ENCODE results near the gene FSCN2. TPM values are rescaled to one million over a fixed set of nuclear protein-coding genes. Genes with fewer than 3 reads are reported as not detected.
A peak's percentile ranks its signal among the peaks of the same experiment; 100 is the strongest.

The FSCN2 gene
- total and polyA plus RNA-seq, 2 of the 4 experiments (the other 2 are of a cell fraction) = 0.18 to 0.84 TPM

DNA sequence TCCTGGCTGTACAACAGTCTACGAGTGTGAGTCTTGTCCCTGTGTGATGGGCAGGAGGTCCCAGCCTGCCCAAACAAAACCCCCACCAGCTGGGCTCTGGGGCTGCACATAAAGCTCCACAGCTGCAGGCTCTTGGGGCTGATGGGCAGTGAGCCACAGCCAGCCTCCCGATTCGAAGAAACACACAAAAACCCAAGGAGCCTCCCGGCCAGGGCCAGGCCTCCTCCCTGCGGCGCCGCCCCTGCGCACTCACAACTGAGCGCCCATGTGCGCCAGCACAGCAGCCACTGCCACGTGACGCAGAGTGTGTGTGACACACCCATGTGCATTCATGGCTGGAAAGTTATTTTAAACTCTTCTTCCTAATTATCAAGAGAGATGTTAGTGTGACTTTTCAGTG, 54.6 kb downstream of the FSCN2 start:
- H3K4me1 ChIP-seq (ENCODE audit: control insufficient read depth, insufficient read depth, low read length) = peaks cover 22% of the 10 kb centered on the region
- ChIA-PET CTCF (no interaction called here), POLR2A (ENCODE audit: unreplicated experiment) (no interaction called here)
- TF ChIP-seq SMC3 (IDR thresholded peaks at IDR 0.05; ENCODE audit: low read depth, low read length) = no peak
- TF ChIP-seq, protein P1, sequence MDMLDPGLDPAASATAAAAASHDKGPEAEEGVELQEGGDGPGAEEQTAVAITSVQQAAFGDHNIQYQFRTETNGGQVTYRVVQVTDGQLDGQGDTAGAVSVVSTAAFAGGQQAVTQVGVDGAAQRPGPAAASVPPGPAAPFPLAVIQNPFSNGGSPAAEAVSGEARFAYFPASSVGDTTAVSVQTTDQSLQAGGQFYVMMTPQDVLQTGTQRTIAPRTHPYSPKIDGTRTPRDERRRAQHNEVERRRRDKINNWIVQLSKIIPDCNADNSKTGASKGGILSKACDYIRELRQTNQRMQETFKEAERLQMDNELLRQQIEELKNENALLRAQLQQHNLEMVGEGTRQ (IDR thresholded peaks at IDR 0.05; ENCODE audit: low read depth, low read length) = no peak
- no peak for TF ChIP-seq MAFK (IDR thresholded peaks at IDR 0.05; ENCODE audit: low read depth, low read length)
- TF ChIP-seq, protein P2, sequence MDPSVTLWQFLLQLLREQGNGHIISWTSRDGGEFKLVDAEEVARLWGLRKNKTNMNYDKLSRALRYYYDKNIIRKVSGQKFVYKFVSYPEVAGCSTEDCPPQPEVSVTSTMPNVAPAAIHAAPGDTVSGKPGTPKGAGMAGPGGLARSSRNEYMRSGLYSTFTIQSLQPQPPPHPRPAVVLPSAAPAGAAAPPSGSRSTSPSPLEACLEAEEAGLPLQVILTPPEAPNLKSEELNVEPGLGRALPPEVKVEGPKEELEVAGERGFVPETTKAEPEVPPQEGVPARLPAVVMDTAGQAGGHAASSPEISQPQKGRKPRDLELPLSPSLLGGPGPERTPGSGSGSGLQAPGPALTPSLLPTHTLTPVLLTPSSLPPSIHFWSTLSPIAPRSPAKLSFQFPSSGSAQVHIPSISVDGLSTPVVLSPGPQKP (IDR thresholded peaks at IDR 0.05; ENCODE audit: borderline replicate concordance, low read depth, low read length) = no peak
- TF ChIP-seq, protein P3, sequence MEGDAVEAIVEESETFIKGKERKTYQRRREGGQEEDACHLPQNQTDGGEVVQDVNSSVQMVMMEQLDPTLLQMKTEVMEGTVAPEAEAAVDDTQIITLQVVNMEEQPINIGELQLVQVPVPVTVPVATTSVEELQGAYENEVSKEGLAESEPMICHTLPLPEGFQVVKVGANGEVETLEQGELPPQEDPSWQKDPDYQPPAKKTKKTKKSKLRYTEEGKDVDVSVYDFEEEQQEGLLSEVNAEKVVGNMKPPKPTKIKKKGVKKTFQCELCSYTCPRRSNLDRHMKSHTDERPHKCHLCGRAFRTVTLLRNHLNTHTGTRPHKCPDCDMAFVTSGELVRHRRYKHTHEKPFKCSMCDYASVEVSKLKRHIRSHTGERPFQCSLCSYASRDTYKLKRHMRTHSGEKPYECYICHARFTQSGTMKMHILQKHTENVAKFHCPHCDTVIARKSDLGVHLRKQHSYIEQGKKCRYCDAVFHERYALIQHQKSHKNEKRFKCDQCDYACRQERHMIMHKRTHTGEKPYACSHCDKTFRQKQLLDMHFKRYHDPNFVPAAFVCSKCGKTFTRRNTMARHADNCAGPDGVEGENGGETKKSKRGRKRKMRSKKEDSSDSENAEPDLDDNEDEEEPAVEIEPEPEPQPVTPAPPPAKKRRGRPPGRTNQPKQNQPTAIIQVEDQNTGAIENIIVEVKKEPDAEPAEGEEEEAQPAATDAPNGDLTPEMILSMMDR (conservative IDR thresholded peaks at IDR 0.05; ENCODE audit: low read depth, low read length) = no peak
- TF ChIP-seq MAZ (IDR thresholded peaks at IDR 0.05; ENCODE audit: borderline replicate concordance, low read depth, low read length) = no peak
- H3K36me3 ChIP-seq (ENCODE audit: control insufficient read depth, insufficient read depth, low read length) = peaks cover 39% of the 10 kb centered on the region
- H3K79me1 ChIP-seq (ENCODE audit: low read depth in 1 of 2, low read length in 2 of 2) = peaks cover 14 to 76% of the 10 kb centered on the region in 2 experiments
- H2BK120ac ChIP-seq (ENCODE audit: low read depth, low read length) = no peak overlapping the region
- H3K9ac ChIP-seq (ENCODE audit: low read depth, low read length) = no peak overlapping the region
- no peak overlapping the region for H3K56ac ChIP-seq (ENCODE audit: extremely low read depth, insufficient read depth, low read length)
- no peak overlapping the region for H2AFZ ChIP-seq (replicated peaks; ENCODE audit: low read length, poor library complexity)
- no peak for DNase-seq
- H2BK5ac ChIP-seq (ENCODE audit: low read depth, low read length, poor library complexity, severe bottlenecking) = no peak overlapping the region
- H4K20me1 ChIP-seq (ENCODE audit: insufficient read depth, low read length) = peaks cover 70% of the 10 kb centered on the region
- in situ Hi-C loops (cut with MboI; ENCODE audit: low sequenced_read_pairs) (no loop called here), intact Hi-C loops (cut with micrococcal nuclease) (no loop called here), dilution Hi-C loops (cut with HindIII; ENCODE audit: low sequenced_read_pairs, unreplicated experiment) (no loop called here)
- no peak overlapping the region for H3K14ac ChIP-seq (replicated peaks; ENCODE audit: low read depth, low read length)
- no peak overlapping the region for H3K4me3 ChIP-seq (ENCODE audit: insufficient read depth, low read depth, low read length)
- no peak overlapping the region for H3K4ac ChIP-seq (ENCODE audit: low read depth, low read length)
- peaks cover 45% of the 10 kb centered on the region for H3K9me1 ChIP-seq (ENCODE audit: insufficient read depth, low read length)
- H3K4me2 ChIP-seq (ENCODE audit: low read depth, low read length) = no peak overlapping the region
- 82% methylated on average over 2 of the region's 12 CpGs; no CpG with 5 or more reads in 1 of the 2 experiments for WGBS, 2 experiments (ENCODE audit: extremely low coverage in 2 of 2, insufficient read length in 1 of 2)
- no peak for ATAC-seq (ENCODE audit: low read depth)
- no TSS peak for BruUV-seq (replicated peaks)
- H3K27me3 ChIP-seq (ENCODE audit: control insufficient read depth, insufficient read depth, low read length) = no peaks in the 10 kb centered on the region
- no peak overlapping the region for H3K23ac ChIP-seq (ENCODE audit: low read depth, low read length)
- no peak overlapping the region for H4K5ac ChIP-seq (ENCODE audit: low read depth, low read length)
- no peak overlapping the region for H2BK20ac ChIP-seq (ENCODE audit: low read depth, low read length)
- no peak overlapping the region for H4K91ac ChIP-seq (ENCODE audit: insufficient read depth, low read depth, low read length)
- no peak overlapping the region for H3K18ac ChIP-seq (ENCODE audit: low read depth, low read length)
- peak overlapping the region; percentile 16 for H2AK9ac ChIP-seq (replicated peaks; ENCODE audit: low read depth, low read length, poor library complexity)
- 0 out of 2 replicates have a peak overlapping the region, but pooled peaks have one; percentile 5 for H2AK5ac ChIP-seq (ENCODE audit: low read depth, low read length)
- H4K8ac ChIP-seq (ENCODE audit: low read depth in 2 of 2, low read length in 2 of 2) = no peak overlapping the region
- H2BK15ac ChIP-seq (ENCODE audit: low read depth, low read length) = no peak overlapping the region
- H3K9me3 ChIP-seq (ENCODE audit: control insufficient read depth, insufficient read depth, low read length) = no peaks in the 10 kb centered on the region
- H3K27ac ChIP-seq (ENCODE audit: insufficient read depth, low read length) = no peak overlapping the region

Data from IMR-90 (cell line).